Measurements from ENCODE around the gene GLIS1.

GLIS1 gene

DNA sequence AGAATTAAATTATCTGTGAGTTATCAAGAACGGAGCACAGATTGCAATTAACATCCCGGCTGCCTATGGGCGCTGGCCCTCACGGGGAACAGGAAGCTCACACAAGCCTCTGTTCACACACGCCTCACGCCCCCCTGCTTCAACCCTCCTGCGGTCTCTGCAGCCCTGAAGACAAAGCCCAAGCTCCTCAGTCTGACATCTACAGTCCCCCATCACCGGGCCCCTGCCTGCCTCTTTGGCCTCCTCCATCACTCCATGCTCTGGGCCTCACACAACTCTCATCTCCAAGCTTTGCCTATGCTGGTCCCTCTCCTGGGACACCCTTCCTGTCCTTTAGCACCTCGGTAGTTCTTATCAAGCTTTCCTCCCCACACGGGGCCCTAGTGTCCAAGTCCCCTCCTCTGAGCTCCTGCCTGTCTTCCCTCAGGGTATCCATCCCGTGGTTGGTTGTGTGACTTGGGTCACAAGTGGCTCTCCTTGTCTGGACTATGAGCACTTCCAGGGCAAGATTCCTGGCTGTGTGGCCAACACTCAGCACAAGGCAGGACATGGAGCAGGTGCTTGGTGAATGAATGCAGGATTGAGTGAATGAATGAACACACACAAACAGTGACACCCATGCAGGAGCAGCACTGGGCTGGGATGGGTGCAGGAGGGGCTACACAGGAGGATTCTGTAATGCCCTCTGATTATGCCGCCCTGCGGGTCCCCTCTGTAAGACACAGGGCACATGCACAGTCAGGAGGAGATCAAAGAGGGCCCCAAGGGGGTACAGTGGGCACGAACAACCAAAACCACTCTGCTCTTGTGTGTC is 163.6 kb downstream of the GLIS1 start:
- in situ Hi-C loops (cut with HindIII; ENCODE audit: low sequenced_read_pairs): no loop called here

DNA sequence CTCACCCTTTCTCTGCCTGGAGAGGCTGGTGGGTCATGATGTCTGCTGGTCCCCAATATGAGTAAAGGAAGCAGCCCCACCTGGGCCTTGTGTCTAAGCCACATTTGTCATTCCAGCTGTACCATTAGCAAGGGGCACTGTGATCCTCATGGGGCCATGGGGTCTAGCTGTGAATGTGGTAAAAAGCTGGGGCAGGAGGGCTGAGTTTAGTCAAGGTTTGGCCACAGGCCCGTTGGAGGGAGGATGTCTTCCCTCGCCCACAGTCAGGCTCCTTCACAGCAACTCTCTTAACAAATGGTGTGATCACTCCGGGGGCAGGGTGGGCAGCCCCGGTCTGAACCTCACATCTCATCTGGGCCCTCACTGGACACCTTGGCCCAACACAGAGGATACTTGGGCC is 164.3 kb downstream of the GLIS1 start:
- in situ Hi-C loops (cut with HindIII; ENCODE audit: low sequenced_read_pairs): no loop called here

GRCh38 chr1:53573931-53574330 is 165.0 kb downstream of the GLIS1 start:
- in situ Hi-C loops (cut with HindIII; ENCODE audit: low sequenced_read_pairs): no loop called here

- in situ Hi-C loops (cut with HindIII; ENCODE audit: low sequenced_read_pairs): no loop called here
Observed at GRCh38 chr1:53573522-53573921, 165.4 kb downstream of the GLIS1 start.

GRCh38 chr1:53572815-53573173 is 166.2 kb downstream of the GLIS1 start:
- in situ Hi-C loops (cut with HindIII; ENCODE audit: low sequenced_read_pairs): no loop called here

GRCh38 chr1:53572065-53572814 is 166.7 kb downstream of the GLIS1 start:
- in situ Hi-C loops (cut with HindIII; ENCODE audit: low sequenced_read_pairs): no loop called here

GRCh38 chr1:53568540-53568939 is 170.4 kb downstream of the GLIS1 start:
- in situ Hi-C loops (cut with HindIII; ENCODE audit: low sequenced_read_pairs): no loop called here

GRCh38 chr1:53567851-53568250 is 171.1 kb downstream of the GLIS1 start:
- in situ Hi-C loops (cut with HindIII; ENCODE audit: low sequenced_read_pairs): no loop called here

- in situ Hi-C loops (cut with HindIII; ENCODE audit: low sequenced_read_pairs): no loop called here
Observed at GRCh38 chr1:53567450-53567849, 171.5 kb downstream of the GLIS1 start.

DNA sequence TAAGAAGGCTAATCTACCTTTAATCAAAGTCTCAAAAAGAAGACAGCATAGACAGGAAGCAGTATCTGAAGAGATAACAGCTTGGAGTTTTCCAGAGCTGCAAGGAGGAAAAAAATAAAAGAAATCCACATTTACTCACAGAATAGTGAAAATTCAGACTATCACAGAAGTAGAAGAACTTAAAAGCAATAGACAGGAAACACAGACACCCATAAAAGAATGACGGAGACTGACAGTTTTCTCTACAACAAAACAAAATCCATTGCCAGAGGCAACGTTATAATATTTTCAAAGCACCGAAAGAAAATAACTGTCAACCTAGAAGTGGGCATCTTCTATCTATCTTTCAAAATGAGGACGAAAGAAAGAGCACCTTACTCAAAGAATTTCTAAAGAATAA is 175.4 kb downstream of the GLIS1 start:
- in situ Hi-C loops (cut with HindIII; ENCODE audit: low sequenced_read_pairs): no loop called here

DNA sequence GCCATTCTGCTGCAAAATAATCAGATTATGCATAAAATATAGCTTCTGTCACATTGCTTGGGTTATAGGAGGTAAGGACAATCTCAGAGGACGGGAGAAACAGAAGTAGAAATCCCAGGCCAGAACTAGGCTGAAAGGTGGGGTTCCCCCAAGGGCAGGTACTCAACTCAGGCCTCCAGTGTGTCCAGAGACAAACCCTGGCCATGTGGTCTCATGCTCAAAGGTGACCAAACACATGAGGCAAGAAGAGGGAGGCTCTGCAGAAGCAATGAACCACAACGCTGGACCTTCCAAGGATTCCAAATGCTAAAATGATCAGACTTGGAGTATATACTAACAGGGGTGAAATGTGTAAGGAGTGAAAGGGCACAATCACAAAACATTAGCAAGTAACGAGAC is 176.0 kb downstream of the GLIS1 start:
- in situ Hi-C loops (cut with HindIII; ENCODE audit: low sequenced_read_pairs): no loop called here

DNA sequence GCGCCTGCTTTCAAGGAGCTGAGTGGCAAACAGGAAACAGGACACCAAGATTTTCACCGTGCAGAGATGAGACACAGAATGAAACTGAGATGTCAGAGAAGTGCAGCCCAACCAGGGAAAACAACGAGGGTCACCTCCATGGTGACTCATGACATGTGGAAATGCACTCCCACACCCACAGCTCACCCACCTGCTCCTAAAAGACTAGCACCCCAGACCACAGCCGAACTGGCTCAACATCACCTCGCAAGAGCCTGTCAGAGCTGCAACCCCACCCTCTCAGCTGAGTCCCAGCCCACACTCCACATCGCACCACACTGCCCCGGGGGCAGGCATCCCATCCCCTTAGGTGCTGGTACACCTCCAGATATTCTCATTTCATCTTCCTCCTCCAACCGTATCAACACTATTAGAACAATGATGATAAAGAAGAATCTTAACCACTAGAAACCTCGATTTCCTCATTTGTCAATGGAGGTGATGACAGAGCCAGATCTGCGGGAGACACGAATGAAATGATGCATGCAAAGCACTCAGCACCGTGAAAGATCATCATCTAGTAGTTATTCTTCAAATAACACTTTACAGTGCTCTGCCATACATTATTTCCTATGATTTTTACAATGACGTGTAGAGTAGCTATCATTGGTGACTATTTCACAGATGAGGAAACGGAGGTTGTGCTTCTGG is 176.5 kb downstream of the GLIS1 start:
- in situ Hi-C loops (cut with HindIII; ENCODE audit: low sequenced_read_pairs): no loop called here

DNA sequence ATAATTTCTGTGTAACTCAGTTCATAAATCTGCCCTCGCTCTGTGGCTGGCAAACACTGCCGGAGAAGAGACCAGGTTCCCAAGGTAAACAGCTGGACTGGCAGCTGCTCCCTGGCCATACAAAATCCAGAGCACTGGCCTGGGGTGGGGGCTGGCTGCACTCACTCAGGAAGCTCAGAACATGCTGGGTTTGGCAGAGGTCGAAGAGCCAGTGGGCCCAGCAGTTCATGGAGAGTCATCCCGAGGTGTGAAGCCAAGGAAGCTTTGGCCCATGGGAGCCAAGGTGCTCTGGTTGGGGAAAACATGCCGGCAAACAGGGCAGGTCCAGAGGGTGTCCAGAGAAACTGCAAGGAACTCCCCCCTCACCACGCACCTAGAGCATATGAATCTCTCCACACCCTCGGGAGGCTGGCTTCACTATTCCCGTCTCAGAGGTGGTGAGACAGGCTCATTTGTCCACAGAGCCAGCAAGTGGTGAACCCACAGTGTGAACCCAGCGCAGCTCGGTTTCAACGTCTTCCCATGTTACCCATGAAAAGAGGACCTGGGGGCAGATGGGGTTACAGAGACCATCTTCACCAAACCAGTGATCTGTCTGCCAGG is 177.4 kb downstream of the GLIS1 start:
- in situ Hi-C loops (cut with HindIII; ENCODE audit: low sequenced_read_pairs): no loop called here

DNA sequence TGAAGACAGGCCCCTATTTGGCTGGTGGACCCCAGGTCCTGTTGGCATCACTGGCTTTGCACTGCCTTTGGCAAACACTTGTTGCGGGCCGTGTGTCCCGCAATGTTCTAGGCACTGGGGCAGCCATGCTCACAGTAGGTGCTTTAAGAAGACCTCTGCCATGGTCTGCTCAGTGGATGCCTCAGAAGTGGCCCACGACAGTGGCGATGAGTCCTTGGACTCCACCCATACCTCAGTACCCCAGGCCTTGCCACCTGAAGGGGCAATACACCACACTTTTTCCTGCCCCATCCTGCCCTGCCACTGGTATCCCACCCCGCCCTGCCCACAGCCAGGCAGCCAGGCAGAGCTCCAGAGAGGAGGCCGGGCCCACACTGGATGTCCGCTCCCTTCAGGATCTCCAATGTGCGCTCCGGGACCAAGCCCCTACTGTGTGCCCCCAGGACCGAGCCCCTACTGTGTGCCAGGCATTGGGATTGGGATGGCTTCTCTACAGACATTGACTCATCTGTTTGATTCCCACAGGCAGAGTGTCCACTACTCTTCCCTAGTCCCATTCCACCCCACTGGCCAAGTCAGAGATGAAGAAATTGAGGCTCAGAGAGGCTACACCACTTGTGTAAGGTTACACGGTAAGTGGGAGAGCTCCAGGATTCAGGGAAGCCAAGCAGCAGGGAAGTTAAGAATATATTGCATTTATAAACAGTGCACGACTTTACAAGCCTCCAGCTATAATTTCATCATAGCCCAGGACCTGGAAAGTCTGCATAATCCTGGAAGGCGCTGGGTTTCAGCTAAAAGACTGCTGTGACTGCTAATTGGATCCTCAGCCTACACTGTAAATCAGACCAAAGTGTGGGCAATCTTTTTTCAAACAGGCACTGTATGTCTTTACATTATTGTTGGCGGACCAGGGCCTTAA is 178.1 kb downstream of the GLIS1 start:
- in situ Hi-C loops (cut with HindIII; ENCODE audit: low sequenced_read_pairs): no loop called here

DNA sequence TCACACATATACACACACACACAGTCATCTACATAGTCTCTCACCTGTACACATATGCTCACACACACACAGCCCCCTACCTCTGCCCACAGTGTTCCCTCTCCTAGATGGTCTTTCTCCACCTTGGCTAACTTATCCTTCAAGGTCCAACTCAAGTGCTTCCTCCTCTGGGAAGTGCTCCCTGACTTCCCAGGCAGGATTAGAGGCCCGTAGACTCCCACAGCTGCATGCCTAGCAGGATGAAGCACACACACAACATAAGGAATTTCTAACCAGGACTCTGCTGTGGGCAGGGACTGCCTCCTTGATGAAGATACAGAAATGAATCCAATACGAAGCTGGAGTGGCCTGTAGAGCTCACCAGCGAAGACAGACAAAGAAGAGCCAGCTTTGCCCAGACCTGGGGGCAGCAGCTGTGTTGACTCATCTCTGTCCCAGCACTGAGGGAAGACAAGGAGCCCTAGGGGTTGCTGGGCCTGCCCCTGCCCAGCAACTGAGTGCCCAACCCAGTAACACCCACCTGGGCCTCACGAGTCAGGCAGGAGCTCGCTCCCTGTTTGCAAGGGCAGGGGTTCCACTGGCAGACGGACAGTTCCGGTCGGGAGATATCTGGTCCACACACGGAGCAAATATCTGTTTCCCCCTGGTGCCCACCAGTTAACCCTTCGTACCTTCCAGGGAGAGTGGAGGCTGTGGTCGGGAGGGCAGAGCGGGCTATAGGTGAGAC is 178.9 kb downstream of the GLIS1 start:
- in situ Hi-C loops (cut with HindIII; ENCODE audit: low sequenced_read_pairs): no loop called here

DNA sequence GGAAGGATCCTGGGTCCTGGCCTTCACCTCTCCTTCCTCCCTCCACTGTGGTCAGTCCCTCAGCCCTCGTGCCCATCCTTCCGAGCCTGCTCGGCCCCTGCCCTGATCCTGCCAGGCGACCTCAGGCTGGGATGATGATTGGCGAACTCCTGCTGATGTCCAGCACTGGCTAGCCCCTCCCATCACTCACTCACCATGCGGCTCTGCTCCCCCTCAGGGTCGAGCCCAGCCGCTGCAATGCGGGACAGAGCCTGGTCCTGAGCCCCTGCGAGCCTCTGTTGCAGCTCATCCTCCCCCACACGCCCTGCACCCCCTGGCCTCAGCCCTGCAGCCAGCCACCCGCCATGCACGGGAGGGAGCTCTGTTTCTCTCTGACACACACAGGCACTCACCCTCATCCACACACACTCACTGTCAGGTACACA is 179.6 kb downstream of the GLIS1 start:
- in situ Hi-C loops (cut with HindIII; ENCODE audit: low sequenced_read_pairs): no loop called here

- in situ Hi-C loops (cut with HindIII; ENCODE audit: low sequenced_read_pairs): no loop called here
Observed at GRCh38 chr1:53558739-53559315, 180.1 kb downstream of the GLIS1 start.

DNA sequence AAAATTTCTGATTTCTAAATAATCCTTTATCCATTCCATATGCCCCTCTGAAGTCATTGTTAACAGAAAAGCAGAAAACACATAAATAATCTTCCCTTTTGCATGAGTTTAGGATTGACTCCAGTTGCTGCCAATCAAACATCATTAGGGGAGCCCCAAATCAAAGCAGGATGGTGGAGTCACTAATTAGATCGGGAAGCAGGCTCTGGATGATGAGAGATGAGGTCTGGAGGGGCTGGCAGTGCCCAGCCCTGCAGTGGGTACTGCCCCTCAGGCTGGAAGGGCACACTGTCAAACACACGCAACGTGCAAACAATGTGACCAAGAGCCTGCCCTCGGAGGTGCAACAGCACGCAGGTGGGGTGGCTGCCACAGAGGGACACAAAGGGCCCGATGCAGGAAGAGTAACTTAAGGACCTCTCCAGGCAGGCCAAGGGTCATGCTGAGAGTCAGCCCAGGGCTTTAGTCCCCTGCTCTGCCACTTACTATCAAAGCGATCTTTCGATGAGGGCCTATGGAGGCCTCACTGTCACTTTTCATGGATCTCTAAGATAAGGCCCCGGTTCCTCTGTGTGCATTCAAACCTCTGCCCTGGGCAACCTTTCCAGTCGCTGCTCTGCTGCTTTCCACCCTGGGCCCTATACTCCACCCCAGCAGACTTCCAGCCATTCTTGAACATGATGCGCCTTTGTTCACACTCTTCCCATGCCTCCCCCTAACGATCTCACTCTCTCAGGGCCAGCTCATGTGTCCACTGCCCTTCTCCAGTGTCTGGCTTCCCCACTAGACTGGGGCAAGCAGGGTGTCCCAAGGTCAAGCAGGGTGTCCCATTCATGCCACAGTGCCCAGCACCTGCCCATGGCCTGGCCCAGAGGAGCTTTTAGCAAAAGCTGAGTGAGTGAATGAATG is 180.9 kb downstream of the GLIS1 start:
- in situ Hi-C loops (cut with HindIII; ENCODE audit: low sequenced_read_pairs): no loop called here

Data from DLD1 (cell line).